Measurements from ENCODE around the gene SIN3A. TPM values are rescaled to one million over a fixed set of nuclear protein-coding genes. Genes with fewer than 3 reads are reported as not detected.

The SIN3A gene
- total and polyA plus RNA-seq, 2 of the 8 experiments (the other 6 are each of a cell fraction or from before 2014, with no cell fraction given) = 69.5 to 109 TPM

GRCh38 chr15:75347222-75348033 lies 104.1 kb downstream of the SIN3A start (continued):
- TF ChIP-seq RBBP5 (IDR thresholded peaks at IDR 0.05; ENCODE audit: borderline replicate concordance, low read depth, low read length) = no peak
- no peak for TF ChIP-seq BCL11A (IDR thresholded peaks at IDR 0.05; ENCODE audit: low read depth in 2 of 2, low read length in 2 of 2)
- no peak for TF ChIP-seq ATF3 (IDR thresholded peaks at IDR 0.05; ENCODE audit: insufficient read depth, low read depth, low read length)
- no peak for TF ChIP-seq POLR2A (IDR thresholded peaks at IDR 0.05; ENCODE audit: control extremely low read depth in 1 of 2, low read depth in 2 of 2, low read length in 2 of 2)
- TF ChIP-seq CREB1 (IDR thresholded peaks at IDR 0.05) = peak; percentile 48; the same call in 1 of the 2 replicates
- TF ChIP-seq SIX5 (IDR thresholded peaks at IDR 0.05; ENCODE audit: low read depth, low read length) = peak; percentile 33; the same call in 1 of the 2 replicates
- peak; percentile 58 for TF ChIP-seq KDM4A (IDR thresholded peaks at IDR 0.05; ENCODE audit: low read depth, low read length, severe bottlenecking)

Data from H1 (cell line).